Measurements from ENCODE around the gene SF3B6. TPM values are rescaled to one million over a fixed set of nuclear protein-coding genes. Genes with fewer than 3 reads are reported as not detected.
"Not testable (repeated sequence)": the region's sequence is repeated elsewhere in the genome, so short reads cannot be mapped to it uniquely, and the experiment has no call there.

SF3B6 gene
- total RNA-seq, 1 donor from 2014 or later, result 105 TPM

GRCh38 chr2:24102677-24103076 lies 26.6 kb upstream of the SF3B6 start:
- peaks cover 6% of the 10 kb centered on the region for H3K36me3 Mint-ChIP-seq (ENCODE audit: low read depth, unreplicated experiment)
- Histone ChIP-seq H3K27ac (ENCODE audit: low read depth, low read length) (no peak overlapping the region), H3K9me3 (ENCODE audit: insufficient read depth, low read depth, low read length) (no peaks in the 10 kb centered on the region), H3K4me1 (ENCODE audit: insufficient read depth, low read length) (no peaks in the 10 kb centered on the region), H3K27me3 (ENCODE audit: insufficient read depth, low read length) (no peaks in the 10 kb centered on the region), H3K4me3 (ENCODE audit: insufficient read depth, low read depth, low read length) (no peak overlapping the region), H3K9ac (ENCODE audit: low read length) (no peak overlapping the region), H3K4me2 (ENCODE audit: low read length) (no peak overlapping the region), H3K79me2 (ENCODE audit: insufficient read depth, low read length) (no peaks in the 10 kb centered on the region), H4K20me1 (ENCODE audit: insufficient read depth, low read length) (no peaks in the 10 kb centered on the region), H3K36me3 (ENCODE audit: insufficient read depth, low read length) (no peaks in the 10 kb centered on the region), H2AFZ (ENCODE audit: low read depth, low read length) (no peak overlapping the region)
- H3K27ac Mint-ChIP-seq (ENCODE audit: unreplicated experiment), result no peak overlapping the region
- H3K27me3 Mint-ChIP-seq (ENCODE audit: low read depth, unreplicated experiment), result no peaks in the 10 kb centered on the region
- no peaks in the 10 kb centered on the region for H3K4me1 Mint-ChIP-seq (ENCODE audit: low read depth, unreplicated experiment)
- H3K9me3 Mint-ChIP-seq (ENCODE audit: unreplicated experiment), result peaks cover 28% of the 10 kb centered on the region
- TF ChIP-seq EZH2 (IDR thresholded peaks at IDR 0.05; ENCODE audit: insufficient read depth, low read length) (no peak), CTCF (IDR thresholded peaks at IDR 0.05; ENCODE audit: insufficient read depth, low read depth, low read length) (no peak)
- FAIRE-seq, result no peak
- H3K4me3 Mint-ChIP-seq (ENCODE audit: unreplicated experiment), result no peak overlapping the region
- no peak for DNase-seq (ENCODE audit: low read depth)

- Histone ChIP-seq H3K4me1 (ENCODE audit: insufficient read depth, low read length) (no peaks in the 10 kb centered on the region), H4K20me1 (ENCODE audit: insufficient read depth, low read length) (no peaks in the 10 kb centered on the region), H3K79me2 (ENCODE audit: insufficient read depth, low read length) (no peaks in the 10 kb centered on the region), H3K36me3 (ENCODE audit: insufficient read depth, low read length) (no peaks in the 10 kb centered on the region), H3K4me2 (ENCODE audit: low read length) (no peak overlapping the region), H3K27me3 (ENCODE audit: insufficient read depth, low read length) (no peaks in the 10 kb centered on the region), H3K4me3 (ENCODE audit: insufficient read depth, low read depth, low read length) (no peak overlapping the region), H2AFZ (ENCODE audit: low read depth, low read length) (no peak overlapping the region), H3K9ac (ENCODE audit: low read length) (no peak overlapping the region), H3K27ac (ENCODE audit: low read depth, low read length) (no peak overlapping the region), H3K9me3 (ENCODE audit: insufficient read depth, low read depth, low read length) (no peaks in the 10 kb centered on the region)
- TF ChIP-seq EZH2 (IDR thresholded peaks at IDR 0.05; ENCODE audit: insufficient read depth, low read length) (no peak), CTCF (IDR thresholded peaks at IDR 0.05; ENCODE audit: insufficient read depth, low read depth, low read length) (no peak)
- no peak for FAIRE-seq
- Mint-ChIP-seq H3K27me3 (ENCODE audit: low read depth, unreplicated experiment) (no peaks in the 10 kb centered on the region), H3K4me3 (ENCODE audit: unreplicated experiment) (no peak overlapping the region), H3K4me1 (ENCODE audit: low read depth, unreplicated experiment) (no peaks in the 10 kb centered on the region), H3K9me3 (ENCODE audit: unreplicated experiment) (peaks cover 28% of the 10 kb centered on the region), H3K27ac (ENCODE audit: unreplicated experiment) (no peak overlapping the region), H3K36me3 (ENCODE audit: low read depth, unreplicated experiment) (peaks cover 6% of the 10 kb centered on the region)
- DNase-seq (ENCODE audit: low read depth), result no peak
Measured at GRCh38 chr2:24101992-24102391, 25.9 kb upstream of the SF3B6 start.

GRCh38 chr2:24100732-24101131 lies 24.6 kb upstream of the SF3B6 start:
- H2AFZ ChIP-seq (ENCODE audit: low read depth, low read length); DNase-seq (ENCODE audit: low read depth); H3K27ac Mint-ChIP-seq (ENCODE audit: unreplicated experiment); H3K9ac ChIP-seq (ENCODE audit: low read length); H3K36me3 ChIP-seq (ENCODE audit: insufficient read depth, low read length); H3K4me1 Mint-ChIP-seq (ENCODE audit: low read depth, unreplicated experiment); H3K4me1 ChIP-seq (ENCODE audit: insufficient read depth, low read length); H3K27ac ChIP-seq (ENCODE audit: low read depth, low read length); FAIRE-seq; H3K4me3 Mint-ChIP-seq (ENCODE audit: unreplicated experiment); H3K4me3 ChIP-seq (ENCODE audit: insufficient read depth, low read depth, low read length); H4K20me1 ChIP-seq (ENCODE audit: insufficient read depth, low read length); H3K4me2 ChIP-seq (ENCODE audit: low read length); H3K27me3 Mint-ChIP-seq (ENCODE audit: low read depth, unreplicated experiment); H3K27me3 ChIP-seq (ENCODE audit: insufficient read depth, low read length); H3K79me2 ChIP-seq (ENCODE audit: insufficient read depth, low read length); H3K9me3 ChIP-seq (ENCODE audit: insufficient read depth, low read depth, low read length): not testable (repeated sequence)
- peaks cover 11% of the 10 kb centered on the region for H3K36me3 Mint-ChIP-seq (ENCODE audit: low read depth, unreplicated experiment)
- peaks cover 24% of the 10 kb centered on the region for H3K9me3 Mint-ChIP-seq (ENCODE audit: unreplicated experiment)

- not testable (repeated sequence) for H3K4me3 Mint-ChIP-seq (ENCODE audit: unreplicated experiment); H3K27ac ChIP-seq (ENCODE audit: low read depth, low read length); H3K27me3 ChIP-seq (ENCODE audit: insufficient read depth, low read length); DNase-seq (ENCODE audit: low read depth); H3K9ac ChIP-seq (ENCODE audit: low read length); H3K36me3 ChIP-seq (ENCODE audit: insufficient read depth, low read length); FAIRE-seq; H3K9me3 ChIP-seq (ENCODE audit: insufficient read depth, low read depth, low read length); H3K4me3 ChIP-seq (ENCODE audit: insufficient read depth, low read depth, low read length); H3K27me3 Mint-ChIP-seq (ENCODE audit: low read depth, unreplicated experiment); H3K4me1 Mint-ChIP-seq (ENCODE audit: low read depth, unreplicated experiment); H3K27ac Mint-ChIP-seq (ENCODE audit: unreplicated experiment); H2AFZ ChIP-seq (ENCODE audit: low read depth, low read length); H3K4me2 ChIP-seq (ENCODE audit: low read length); H3K4me1 ChIP-seq (ENCODE audit: insufficient read depth, low read length); H3K79me2 ChIP-seq (ENCODE audit: insufficient read depth, low read length); H4K20me1 ChIP-seq (ENCODE audit: insufficient read depth, low read length)
- Mint-ChIP-seq H3K36me3 (ENCODE audit: low read depth, unreplicated experiment) (peaks cover 13% of the 10 kb centered on the region), H3K9me3 (ENCODE audit: unreplicated experiment) (peaks cover 21% of the 10 kb centered on the region)
Measured at GRCh38 chr2:24095171-24095677, 19.1 kb upstream of the SF3B6 start.

GRCh38 chr2:24093270-24093669 lies 17.1 kb upstream of the SF3B6 start:
- H3K27ac ChIP-seq (ENCODE audit: low read depth, low read length); DNase-seq (ENCODE audit: low read depth); H3K4me1 Mint-ChIP-seq (ENCODE audit: low read depth, unreplicated experiment); H3K36me3 ChIP-seq (ENCODE audit: insufficient read depth, low read length); H2AFZ ChIP-seq (ENCODE audit: low read depth, low read length); H3K4me1 ChIP-seq (ENCODE audit: insufficient read depth, low read length); H3K4me2 ChIP-seq (ENCODE audit: low read length); H3K9ac ChIP-seq (ENCODE audit: low read length); H3K27ac Mint-ChIP-seq (ENCODE audit: unreplicated experiment); H3K79me2 ChIP-seq (ENCODE audit: insufficient read depth, low read length); FAIRE-seq; H3K27me3 Mint-ChIP-seq (ENCODE audit: low read depth, unreplicated experiment); H3K4me3 ChIP-seq (ENCODE audit: insufficient read depth, low read depth, low read length); H3K27me3 ChIP-seq (ENCODE audit: insufficient read depth, low read length); H4K20me1 ChIP-seq (ENCODE audit: insufficient read depth, low read length); H3K9me3 ChIP-seq (ENCODE audit: insufficient read depth, low read depth, low read length); H3K4me3 Mint-ChIP-seq (ENCODE audit: unreplicated experiment): not testable (repeated sequence)
- peaks cover 13% of the 10 kb centered on the region for H3K9me3 Mint-ChIP-seq (ENCODE audit: unreplicated experiment)
- H3K36me3 Mint-ChIP-seq (ENCODE audit: low read depth, unreplicated experiment), result peaks cover 11% of the 10 kb centered on the region

Data from astrocyte (in vitro differentiated cells and primary cell).